GM18873 (cell line): Measurements from ENCODE around the gene SH3GL3.

Source experiments
- ATAC-seq: cut with Tn5 transposase; IDR thresholded peaks from one replicate; pipeline ENCODE4 v1.9.1; 2021; ENCODE audit warnings: mild to moderate bottlenecking, moderate library complexity, moderate number of reproducible peaks; ENCODE audit not compliant: unreplicated experiment, low FRiP score

Gene SH3GL3

DNA sequence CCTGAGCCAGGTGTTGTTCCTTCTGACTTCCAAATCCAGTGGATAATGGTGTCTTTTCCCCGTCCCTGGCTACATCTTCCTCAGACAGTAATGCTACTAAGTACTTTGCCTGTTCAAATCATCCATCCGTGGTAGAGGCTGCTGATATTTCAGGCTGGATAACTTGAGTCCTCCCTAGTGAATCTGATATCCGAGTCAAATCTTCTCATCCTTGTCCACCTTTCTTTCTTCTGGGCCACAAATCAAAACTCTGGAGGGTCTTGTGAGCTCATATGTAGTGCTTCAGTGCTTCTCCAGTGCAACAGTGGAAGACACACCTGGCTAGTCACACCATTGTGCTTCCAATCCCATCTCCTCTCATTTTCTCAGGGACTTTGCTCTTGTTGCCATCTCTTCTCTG, 11.2 kb downstream of the SH3GL3 start:
- ATAC-seq: no peak

DNA sequence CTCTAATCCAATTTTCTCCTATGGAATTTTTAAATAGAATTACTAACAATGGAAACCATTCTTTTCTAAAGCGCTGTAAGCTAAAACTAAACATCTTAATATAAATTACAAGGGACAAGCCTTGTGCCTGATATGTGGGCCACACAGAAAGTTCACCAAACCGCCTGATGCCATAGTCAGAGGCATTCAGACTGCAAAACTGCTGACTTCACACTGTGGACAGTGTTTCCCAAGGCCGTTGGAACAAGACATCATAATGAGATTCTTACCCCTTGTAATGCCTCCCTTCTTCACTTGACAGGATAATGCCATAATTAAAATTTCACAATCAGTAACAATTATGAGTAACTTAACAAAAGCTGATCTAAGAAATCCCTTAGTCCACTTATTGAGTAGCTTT, 14.9 kb downstream of the SH3GL3 start:
- no peak for ATAC-seq

DNA sequence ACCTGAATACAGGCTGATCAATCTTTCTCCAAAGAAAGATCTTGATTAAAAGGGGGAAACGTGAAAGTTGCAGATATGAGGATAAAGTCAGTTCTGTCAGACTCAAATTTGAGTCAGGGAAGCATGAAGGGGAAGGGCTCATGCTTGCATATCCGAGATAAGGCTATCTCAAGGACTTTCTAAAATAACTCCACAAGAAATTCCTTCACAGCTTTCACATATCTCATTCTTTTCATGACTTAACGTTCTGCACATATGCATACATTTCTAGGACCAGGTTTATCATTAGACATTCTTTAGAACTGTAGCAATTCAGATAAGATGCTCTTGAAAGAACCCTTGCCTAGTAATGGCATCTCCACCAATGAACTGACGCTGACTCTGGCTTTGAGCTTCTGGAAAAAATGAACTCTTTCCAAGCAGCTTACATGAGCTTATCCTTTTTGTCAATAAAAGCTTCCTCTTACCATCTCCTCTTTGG, 15.9 kb downstream of the SH3GL3 start:
- no peak for ATAC-seq

DNA sequence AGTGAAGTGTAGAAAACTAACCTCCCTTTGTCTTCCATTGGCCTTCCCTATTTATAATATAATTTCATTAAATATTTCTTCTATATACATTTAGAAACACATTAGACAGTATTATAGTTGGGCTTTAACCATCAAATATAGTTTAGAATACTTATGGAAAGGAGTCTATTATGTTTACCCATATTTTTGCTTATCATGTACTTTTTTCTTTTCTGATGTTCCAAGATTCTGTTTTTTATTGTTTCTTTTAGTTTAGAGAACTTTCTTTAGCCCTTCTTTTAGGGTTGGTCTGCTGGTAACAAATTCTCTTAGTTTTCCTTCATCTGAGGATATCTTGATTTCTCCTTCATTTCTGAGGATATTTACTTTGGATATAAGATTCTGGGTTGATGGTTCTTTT, 23.7 kb downstream of the SH3GL3 start:
- no peak for ATAC-seq

DNA sequence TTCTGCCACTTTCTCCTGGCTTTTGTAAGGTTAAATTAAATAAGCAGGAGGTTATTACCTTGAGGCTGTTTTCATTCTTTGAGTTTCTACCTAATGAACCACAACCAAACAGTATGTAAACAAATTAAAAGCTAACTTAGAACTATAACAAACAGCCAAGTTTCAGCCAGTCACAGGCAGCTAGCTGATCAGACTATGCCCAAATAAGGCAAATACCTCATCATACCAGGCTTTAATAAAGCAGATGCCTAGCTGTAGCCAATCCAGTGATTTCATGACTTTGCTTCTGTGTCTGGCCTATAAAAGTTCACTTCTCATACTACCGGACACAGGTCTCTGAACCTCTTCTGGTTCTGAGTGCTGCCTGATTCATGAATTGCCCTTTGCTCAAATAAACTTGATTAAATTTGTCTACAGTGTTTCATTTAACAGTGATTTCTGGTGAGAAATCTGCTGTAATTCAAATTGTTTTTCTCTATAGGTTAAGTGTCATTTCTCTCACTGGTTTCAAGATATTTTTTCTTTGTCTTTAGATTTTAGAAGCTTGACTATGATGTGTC, 24.2 kb downstream of the SH3GL3 start:
- ATAC-seq: no peak

DNA sequence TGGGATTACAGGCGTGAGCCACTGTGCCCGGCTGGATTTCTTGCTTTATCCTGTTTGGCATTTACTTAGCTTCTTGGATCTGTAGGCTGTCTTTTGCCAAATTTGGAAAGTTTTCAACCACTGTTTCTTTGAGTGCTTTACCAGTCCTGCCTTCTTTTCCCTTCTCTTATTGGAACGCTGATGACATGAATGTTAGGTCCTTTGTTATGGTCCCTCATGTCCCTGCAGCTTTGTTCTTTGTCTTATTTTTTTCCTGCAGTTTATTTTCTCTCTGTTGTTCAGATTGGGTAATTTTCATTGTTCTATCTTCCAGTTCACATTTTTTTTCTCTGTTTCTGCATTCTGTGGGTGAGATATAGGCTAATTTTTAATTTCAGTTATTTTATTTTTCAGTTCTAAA, 25.0 kb downstream of the SH3GL3 start:
- ATAC-seq: no peak

DNA sequence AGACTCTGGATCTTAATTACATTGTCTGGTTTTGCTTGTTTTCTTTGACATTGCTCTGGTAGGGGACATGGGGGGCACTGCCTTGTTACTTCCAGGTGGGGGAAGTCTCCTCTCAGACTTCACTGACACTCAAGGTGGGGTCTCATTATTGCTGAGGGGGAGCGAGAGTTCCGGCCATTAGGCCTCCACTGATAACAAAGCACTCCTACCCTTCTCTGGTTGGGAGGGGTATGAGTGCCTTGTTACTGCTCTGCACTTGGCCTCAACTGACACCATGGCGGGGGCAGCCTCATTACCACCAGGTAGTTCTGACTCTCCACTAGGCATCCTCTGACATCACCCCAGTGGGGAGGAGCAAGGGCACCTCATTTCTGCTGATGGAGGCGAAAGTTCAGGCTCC, 25.7 kb downstream of the SH3GL3 start:
- no peak for ATAC-seq

DNA sequence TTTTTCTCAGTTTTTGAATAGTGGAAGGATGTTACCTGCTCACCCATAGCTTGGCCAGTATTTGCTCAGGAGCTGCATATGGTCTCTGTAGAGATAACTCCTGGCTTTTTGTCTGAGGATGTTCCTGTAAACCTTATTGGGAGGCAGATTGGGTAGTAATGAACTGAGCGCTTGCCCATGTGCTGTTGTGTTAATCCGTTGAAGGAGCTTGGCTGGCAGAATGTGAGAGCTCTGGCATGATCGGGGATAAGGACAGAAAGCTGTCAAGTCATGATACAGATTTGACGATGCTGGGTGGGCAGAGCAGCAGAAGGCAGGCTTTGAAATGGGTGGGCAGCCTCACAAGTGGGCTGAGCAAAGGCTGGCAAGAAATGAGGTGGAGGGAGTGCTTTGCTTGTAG, 27.4 kb downstream of the SH3GL3 start:
- no peak for ATAC-seq

DNA sequence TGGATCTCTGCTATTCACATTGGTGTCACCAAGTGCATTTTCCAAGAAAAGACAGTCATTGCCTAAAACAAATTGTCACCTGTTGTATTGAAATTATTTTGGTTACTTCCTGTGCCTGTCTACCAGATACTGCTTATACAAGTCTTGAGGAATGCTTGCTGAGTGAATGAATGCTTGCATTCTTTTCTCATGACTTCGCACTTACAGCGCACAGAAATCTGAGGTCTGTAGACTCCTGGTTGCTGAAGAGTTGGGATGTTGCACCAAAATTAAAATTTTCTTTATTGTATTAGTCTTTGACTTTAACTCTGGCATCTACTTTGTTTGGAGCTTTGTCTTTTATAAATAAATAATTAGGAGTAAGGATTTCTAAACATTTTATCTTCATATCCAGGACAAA, 28.4 kb downstream of the SH3GL3 start:
- ATAC-seq: no peak

DNA sequence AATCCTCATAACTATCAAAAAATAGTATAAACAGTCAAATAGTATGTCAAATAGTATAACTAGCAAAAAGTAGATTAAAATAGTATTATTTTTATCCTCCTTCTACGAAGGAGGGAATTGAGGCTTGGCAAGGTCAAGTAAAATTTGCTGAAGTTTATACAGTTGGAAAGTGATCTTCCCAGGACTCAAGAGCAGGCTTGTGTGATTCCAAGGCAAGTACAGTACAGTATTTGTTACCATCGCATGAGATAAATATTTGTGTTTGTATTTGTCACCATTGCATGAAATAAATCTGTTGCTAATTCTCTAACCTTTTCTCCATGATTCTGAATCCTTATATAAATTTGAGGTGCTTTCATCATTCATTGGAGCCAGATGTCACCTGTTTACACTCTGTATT, 28.9 kb downstream of the SH3GL3 start:
- no peak for ATAC-seq

DNA sequence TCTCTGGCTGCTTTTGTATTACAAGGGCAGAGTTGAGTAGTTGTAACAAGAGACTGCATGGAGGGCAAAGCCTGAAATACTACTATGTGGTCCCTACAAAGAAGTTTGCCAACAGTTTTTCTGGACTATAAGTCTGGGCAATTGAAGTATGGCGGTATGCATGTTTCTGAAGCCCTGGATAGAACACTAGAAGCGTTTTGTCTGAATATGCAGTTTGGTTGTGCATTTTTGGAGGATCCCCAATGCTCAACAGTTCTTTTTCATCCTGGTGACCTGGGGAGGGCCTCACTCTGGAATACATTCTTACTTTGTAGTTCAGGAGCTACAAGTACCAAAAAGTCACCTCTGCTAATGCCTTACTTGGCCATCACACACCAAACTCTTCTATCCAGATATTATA, 29.6 kb downstream of the SH3GL3 start:
- ATAC-seq: no peak

DNA sequence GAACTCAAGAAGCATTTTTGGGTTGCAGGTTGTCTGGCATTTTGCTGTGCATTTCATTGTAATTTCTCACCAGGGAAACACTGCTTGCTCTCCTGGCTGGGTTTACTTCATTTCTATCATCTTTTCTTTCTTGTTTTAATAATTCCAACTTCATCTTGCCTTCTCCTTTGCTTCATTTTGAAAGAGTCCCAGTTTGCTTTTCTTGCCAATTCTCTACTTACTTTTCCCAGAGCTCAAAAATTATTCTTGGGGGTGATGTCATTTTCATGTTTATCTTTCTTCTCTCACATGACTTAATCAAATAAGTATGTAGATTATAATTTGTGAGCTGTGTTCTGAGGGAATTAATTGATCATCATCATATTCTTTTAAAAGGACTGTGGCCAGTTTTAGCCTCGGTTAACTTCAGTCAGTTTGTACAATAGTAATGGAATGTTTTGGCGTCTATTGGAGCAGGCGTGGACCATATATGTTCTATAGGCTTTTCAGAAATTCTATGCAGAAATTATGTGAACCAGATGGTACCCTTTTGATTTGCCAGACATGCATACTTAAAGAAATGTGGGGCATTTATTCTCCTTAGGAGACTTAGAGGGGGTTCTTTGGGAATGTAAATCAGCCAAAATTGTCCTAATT, 30.1 kb downstream of the SH3GL3 start:
- ATAC-seq: no peak

DNA sequence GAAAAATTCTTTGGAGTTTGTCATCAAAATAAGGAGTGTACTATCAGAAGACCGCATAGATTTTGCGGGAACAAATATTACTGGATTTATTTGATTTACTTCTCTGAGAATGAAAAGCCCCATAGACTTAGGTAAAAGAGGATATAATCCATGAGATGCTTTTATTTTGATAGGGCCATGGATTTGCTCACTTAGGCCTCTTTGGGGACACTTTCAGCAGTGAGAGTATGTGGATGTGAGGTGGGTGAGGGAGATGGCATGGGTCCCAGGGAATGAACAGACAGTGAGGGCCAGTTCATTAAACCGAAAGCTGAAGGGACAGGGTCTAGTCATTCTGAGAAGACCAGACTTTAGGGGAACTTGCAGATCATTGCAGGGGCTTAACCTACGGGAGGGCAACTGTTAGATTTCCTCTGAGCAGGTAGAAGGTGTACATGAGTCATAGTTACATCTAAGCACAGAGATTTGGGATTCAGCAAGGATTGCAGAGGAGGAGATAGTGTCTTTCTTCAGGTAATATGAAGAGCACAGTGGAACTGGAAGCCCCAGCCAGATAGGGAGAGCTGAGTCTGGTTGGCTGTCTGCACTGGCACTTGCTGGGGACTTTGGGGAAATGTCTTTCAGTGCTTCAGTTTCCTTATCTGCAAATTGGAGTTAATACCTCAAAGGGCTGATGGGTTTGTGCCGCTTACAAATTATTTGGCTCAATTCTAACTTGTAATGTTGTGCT, 30.8 kb downstream of the SH3GL3 start:
- no peak for ATAC-seq

DNA sequence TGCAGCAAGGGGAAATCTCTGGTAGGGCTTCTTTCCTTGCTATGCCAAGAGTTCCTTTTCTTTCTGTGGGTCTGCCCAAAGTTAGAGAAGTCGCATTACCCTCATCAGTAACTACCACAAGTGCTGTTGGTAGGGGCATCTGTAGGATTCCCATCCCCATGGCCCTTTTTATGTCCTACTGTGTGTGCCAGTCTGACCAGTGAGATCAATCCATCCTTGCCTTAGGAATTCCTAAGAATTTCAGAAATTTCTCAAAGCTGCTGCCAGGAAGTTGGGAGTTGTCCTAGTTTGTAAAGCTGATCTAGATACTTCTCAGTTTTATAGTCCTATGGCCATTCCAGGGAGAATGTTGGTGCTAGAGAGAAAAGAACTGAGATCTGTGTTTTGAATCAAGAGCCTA, 36.5 kb downstream of the SH3GL3 start:
- ATAC-seq: no peak

DNA sequence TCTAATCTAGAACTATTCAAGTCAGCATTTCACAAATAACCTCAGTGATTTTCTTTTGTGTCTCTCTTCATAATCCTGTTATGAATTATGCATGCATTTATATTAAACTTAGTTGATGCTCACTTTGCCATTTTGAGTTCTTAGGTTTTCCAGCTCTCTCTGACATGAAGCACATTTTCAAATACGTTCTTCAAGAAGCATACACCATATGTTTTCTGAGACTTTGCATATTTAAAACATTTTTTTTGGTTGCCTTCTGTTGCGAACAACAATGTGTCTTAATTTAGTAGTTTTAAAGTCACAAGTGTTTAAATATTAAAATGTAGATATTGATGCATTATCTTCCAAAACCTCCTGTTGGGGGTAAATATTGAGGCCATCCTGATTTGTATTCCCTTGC, 37.5 kb downstream of the SH3GL3 start:
- ATAC-seq: no peak

DNA sequence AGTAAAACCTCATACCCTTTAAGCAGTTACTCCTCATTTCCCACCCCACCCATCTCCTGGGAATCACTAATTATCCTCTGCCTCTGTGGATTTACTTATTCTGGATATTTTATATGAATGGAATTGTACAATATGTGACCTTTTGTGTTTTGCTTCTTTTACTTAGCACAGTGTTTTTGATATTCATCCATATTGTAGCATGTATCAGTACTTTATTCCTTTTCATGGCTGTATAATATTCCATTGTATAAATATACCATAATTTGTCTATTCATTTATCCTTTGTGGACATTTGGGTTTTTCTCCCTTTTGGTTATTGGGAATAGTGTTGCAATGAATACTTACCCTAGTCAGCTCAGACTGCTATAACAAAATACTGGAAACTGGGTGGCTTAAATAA, 39.2 kb downstream of the SH3GL3 start:
- no peak for ATAC-seq

DNA sequence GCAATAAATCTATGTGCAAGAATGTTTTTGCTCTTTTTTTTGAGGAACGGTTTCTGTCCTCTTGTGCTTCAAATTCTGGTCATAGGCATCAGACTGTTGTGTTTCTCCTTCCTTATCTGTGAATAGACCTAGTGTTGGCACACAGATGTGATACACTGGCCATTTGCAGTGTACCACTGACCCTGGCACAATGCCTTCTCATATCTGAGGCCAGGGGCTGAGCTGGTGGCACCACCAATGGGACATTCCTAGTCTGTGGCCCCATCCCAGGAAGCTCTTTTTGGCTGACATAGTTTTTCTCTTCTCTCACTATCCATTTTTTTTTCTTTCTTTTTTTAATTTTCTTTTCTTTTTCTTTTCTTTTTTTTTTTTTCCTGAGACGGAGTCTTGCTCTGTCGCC, 40.4 kb downstream of the SH3GL3 start:
- ATAC-seq: no peak

DNA sequence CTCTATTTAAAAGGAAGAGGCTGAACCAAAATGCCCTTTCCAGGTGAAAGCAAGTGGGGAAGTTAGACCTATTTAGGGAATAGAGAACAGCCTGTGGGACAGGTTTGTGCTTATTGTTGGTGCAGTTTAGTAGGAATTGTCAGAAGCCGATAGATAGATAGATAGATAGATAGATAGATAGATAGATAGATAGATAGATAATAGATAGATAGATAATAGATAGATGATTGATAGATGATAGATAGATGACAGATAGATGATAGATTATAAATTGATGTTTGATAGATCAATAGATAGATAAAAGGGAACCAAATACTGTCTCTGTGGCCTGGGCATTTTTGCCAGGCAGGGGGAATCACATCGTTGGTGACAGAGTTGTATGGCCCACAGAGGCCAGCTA, 42.5 kb downstream of the SH3GL3 start:
- ATAC-seq: no peak

DNA sequence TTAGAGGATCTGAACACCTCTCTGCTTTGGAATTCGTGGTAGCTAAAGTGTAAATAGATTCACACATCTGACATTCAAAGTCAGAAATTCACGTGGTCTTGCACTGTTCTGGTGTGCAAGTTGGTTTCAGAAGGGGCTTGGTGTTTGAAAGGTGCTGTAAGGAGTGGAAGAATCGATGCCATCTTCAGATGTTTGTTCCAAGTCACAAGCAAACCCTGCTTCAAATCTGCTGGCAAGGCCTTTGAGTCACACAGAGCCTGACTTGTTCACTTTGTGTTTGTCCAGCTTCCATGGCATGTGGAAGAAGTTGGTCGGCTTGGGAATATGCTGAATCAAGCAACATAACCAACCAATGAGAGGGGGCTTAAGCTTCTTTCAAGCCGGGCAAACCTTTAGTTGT, 44.3 kb downstream of the SH3GL3 start:
- ATAC-seq: no peak

DNA sequence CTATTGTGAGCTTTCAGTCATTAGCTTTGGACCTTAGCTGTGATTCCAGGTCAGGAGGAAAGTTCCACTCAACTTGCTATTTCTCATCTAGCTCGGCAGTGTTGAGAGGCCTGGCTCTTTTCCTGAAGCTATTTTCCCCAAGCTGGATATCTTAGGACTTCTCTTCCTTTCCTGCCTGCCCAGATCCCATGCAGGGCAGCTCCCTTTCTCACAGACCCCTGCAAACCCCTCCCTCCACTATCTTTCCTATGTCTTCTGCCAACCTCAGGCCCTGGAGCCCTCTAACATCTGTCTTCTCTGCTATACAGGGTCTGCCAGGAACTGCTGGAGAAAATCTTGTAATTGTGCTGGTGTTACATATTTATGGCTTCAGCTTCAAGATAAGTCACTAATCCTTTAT, 49.6 kb downstream of the SH3GL3 start:
- no peak for ATAC-seq

DNA sequence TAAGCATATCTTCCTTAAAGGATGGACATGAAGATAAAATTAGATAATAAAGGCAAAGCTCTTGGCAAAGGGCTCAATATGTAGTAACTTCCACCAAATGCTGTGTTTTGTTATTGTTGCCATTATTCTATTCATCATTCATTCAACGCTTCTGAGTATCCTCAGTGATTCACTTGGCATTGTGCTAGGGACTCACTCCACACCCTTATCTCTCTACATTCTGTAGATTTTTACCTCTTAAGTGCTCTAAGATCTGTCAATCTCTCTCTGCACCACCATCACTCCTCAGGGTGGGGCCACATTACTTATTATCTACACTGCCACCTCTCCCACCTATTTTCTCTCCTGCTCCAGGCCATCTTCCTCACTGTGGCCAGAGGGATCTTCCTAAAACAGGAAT, 51.2 kb downstream of the SH3GL3 start:
- no peak for ATAC-seq

DNA sequence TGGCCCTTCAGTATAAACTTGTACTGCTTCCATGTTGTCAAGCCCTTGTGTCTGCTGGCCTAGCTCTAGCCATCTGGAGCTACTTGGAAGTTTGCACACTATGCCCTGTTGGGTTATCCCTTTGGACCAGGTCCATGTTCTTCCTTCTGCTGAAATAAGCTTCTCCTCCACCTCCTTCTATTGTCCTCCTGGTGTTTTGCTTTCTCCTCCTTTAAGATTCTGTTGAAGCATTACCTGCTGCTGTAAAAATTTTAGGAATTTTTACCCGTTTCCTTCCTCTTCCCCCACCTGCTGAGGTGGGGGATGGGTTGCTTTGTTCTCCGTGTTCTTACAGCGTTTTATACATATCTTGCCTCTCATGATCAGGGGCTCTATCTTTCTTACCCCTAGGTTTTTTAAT, 51.7 kb downstream of the SH3GL3 start:
- ATAC-seq: no peak
